ENCODE results near the gene DTNBP1.

The DTNBP1 gene

GRCh38 chr6:15580326-15580725 lies 82.5 kb downstream of the DTNBP1 start:
- TF ChIP-seq, protein P1, sequence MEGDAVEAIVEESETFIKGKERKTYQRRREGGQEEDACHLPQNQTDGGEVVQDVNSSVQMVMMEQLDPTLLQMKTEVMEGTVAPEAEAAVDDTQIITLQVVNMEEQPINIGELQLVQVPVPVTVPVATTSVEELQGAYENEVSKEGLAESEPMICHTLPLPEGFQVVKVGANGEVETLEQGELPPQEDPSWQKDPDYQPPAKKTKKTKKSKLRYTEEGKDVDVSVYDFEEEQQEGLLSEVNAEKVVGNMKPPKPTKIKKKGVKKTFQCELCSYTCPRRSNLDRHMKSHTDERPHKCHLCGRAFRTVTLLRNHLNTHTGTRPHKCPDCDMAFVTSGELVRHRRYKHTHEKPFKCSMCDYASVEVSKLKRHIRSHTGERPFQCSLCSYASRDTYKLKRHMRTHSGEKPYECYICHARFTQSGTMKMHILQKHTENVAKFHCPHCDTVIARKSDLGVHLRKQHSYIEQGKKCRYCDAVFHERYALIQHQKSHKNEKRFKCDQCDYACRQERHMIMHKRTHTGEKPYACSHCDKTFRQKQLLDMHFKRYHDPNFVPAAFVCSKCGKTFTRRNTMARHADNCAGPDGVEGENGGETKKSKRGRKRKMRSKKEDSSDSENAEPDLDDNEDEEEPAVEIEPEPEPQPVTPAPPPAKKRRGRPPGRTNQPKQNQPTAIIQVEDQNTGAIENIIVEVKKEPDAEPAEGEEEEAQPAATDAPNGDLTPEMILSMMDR (conservative IDR thresholded peaks at IDR 0.05; ENCODE audit: low read length) = no peak
- H3K4me3 ChIP-seq (ENCODE audit: low read length) = no peak overlapping the region
- no peak for DNase-seq (ENCODE audit: low read depth)

DNA sequence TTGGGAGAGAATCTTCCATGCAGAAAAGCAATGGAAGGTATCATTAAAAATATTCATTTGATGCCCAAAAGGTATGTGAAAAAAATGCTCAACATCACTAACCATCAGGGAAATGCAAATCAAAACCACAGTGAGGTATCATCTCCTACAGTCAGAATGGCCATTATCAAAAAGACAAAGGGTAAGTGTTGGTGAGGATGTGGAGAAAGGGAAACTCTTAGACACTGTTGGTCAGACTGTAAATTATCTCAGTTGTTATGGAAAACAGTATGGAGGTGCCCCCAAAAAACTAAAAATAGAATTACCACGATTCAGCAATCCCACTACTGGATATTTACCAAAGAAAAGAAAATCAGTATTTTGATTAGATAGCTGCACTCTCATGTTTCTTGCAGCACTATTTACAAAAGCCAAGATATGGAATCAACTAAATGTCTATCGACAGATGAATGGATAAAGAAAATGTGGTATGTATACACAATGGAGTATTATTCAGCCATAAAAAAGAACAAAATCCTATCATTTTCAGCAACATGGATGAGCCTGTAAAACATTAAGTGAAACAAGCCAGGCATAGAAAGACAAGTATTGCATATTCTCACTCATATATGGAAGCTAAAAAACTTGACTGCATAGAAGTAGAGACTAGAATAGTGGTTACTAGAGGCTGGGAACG lies 84.0 kb downstream of the DTNBP1 start:
- TF ChIP-seq, protein P1 (conservative IDR thresholded peaks at IDR 0.05; ENCODE audit: low read length) = no peak
- DNase-seq (ENCODE audit: low read depth) = no peak
- no peak overlapping the region for H3K4me3 ChIP-seq (ENCODE audit: low read length)

- no peak for DNase-seq (ENCODE audit: low read depth)
- TF ChIP-seq, protein P1 (conservative IDR thresholded peaks at IDR 0.05; ENCODE audit: low read length) = no peak
- H3K4me3 ChIP-seq (ENCODE audit: low read length) = no peak overlapping the region
Observed at GRCh38 chr6:15577550-15578171, 85.2 kb downstream of the DTNBP1 start.

DNA sequence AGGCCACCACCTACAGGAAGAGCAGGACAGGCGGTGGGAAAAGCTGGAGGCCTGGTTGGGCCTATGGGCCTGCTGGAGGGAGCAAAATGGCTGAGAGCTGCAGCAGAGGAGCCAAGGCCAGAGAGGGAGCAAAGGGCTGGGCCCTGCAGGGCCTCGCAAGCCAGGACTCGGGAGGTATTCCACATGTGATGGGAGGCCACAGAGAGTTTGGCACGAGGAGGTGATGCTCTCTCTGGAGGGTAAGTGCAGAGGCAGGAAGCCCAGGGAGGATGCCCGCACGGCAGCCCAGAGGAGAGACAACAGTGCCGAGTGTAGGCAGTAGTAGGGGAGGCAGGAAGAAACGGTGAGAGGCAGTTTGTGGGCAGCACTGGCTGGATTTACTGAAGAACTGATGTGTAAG lies 85.7 kb downstream of the DTNBP1 start:
- DNase-seq (ENCODE audit: low read depth) = no peak
- TF ChIP-seq, protein P1 (conservative IDR thresholded peaks at IDR 0.05; ENCODE audit: low read length) = no peak

GRCh38 chr6:15575357-15576033 lies 87.3 kb downstream of the DTNBP1 start:
- no peak overlapping the region for H3K4me3 ChIP-seq (ENCODE audit: low read length)
- DNase-seq (ENCODE audit: low read depth) = no peak
- TF ChIP-seq, protein P1 (conservative IDR thresholded peaks at IDR 0.05; ENCODE audit: low read length) = no peak

More for the DNA sequence above, 85.7 kb downstream of the DTNBP1 start:
- H3K4me3 ChIP-seq (ENCODE audit: low read length) = no peak overlapping the region

GRCh38 chr6:15574486-15574885 lies 88.3 kb downstream of the DTNBP1 start:
- TF ChIP-seq, protein P1 (conservative IDR thresholded peaks at IDR 0.05; ENCODE audit: low read length) = no peak
- no peak overlapping the region for H3K4me3 ChIP-seq (ENCODE audit: low read length)
- DNase-seq (ENCODE audit: low read depth) = no peak
